AG09309 (cell line): ENCODE measurements around the gene KLHL10.

ENCODE experiments used
- DNase-seq: peaks from one replicate; pipeline ENCODE4 v3.0.0-alpha.2; 2010; ENCODE audit warnings: low read depth
- H3K4me3 ChIP-seq: 2 replicates; pipeline ENCODE4 v1.5.1; 2011; ENCODE audit warnings: mild to moderate bottlenecking, low read depth, low read length, moderate library complexity; ENCODE audit not compliant: control insufficient read depth
- CTCF ChIP-seq: IDR thresholded peaks from 2 replicates; pipeline ENCODE4 v1.5.1; 2011; ENCODE audit warnings: mild to moderate bottlenecking, low read depth, low read length, inconsistent platforms; ENCODE audit not compliant: insufficient read depth, control insufficient read depth; ENCODE audit errors: missing control alignments

KLHL10 gene

GRCh38 chr17:41810659-41811548, 26.7 kb upstream of the KLHL10 start:
- peak overlapping the region; percentile 97 for H3K4me3 ChIP-seq
- TF ChIP-seq CTCF, result no peak
- no peak for DNase-seq

- peak within 1 kb of the TSS; percentile 97 for H3K4me3 ChIP-seq
- DNase-seq, result no peak
- peak; percentile 62 for TF ChIP-seq CTCF
Measured at GRCh38 chr17:41811549-41812380, 25.9 kb upstream of the KLHL10 start, which contains the start of gene P3H4. P3H4 (minus strand) TSS chr17:41811949; CDS start chr17:41811915, 34 bp downstream.

DNA sequence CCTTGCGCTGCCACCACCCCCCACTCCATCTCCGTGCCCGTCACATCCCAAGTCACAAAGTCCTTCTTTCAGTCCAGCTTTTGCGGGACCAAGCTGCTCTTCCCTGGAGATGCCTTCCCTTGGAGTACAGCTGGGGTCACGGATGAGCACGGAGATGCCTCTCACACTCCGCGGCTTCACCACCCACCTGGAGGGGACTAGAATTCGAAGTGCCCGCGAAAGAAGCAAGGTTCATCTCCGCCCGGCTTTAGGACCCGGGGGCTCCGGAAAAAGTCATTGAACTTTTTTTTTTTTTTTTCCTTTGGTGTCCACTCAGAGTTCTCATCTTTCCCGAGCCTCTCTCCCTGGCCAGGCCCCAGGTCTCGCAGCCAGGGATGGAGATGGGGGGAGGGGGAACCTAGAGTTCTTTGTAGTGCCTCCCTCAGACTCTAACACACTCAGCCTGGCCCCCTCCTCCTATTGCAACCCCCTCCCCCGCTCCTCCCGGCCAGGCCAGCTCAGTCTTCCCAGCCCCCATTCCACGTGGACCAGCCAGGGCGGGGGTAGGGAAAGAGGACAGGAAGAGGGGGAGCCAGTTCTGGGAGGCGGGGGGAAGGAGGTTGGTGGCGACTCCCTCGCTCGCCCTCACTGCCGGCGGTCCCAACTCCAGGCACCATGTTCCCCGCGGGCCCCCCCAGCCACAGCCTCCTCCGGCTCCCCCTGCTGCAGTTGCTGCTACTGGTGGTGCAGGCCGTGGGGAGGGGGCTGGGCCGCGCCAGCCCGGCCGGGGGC, 25.1 kb upstream of the KLHL10 start, which contains the start of gene FKBP10:
Gene FKBP10, plus strand, starts transcription at position 624 of the 771 bp plus-strand sequence. Its CDS starts 31 bp downstream, at position 655.
- peak within 1 kb of the TSS; percentile 97 for H3K4me3 ChIP-seq
- no peak for DNase-seq
- no peak for TF ChIP-seq CTCF

GRCh38 chr17:41813152-41813680, 24.4 kb upstream of the KLHL10 start:
- TF ChIP-seq CTCF, result no peak
- no peak for DNase-seq
- H3K4me3 ChIP-seq, result peak overlapping the region; percentile 97

DNA sequence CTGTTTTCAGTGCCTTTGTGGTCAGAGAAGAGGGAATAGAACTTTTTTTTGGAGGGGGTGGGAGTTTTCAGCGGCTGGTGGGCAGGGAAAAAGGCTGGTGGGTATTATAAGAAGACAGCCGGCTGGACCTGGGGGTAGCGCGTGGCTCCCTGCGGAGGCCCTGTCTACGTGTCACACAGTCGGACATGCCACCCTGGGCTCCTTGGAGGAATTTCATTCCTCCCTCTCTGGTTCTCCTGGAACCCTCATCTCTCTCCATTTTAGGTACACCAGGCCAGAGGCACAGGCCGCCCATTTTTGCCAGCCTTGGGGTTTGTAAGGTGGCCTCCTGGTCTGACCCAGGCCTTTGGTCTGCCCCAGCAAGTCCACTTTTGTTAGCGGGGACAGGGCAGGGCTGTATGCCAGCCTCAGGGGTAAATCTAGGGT, 23.9 kb upstream of the KLHL10 start:
- H3K4me3 ChIP-seq, result peak overlapping the region; percentile 97
- DNase-seq, result no peak
- no peak for TF ChIP-seq CTCF

GRCh38 chr17:41814195-41814594, 23.4 kb upstream of the KLHL10 start:
- H3K4me3 ChIP-seq, result peak overlapping the region; percentile 97
- DNase-seq, result no peak
- no peak for TF ChIP-seq CTCF
